Left forelimb (tissue), 1 donor: ENCODE data around the gene MSI2.

Source experiments
- DNase-seq: peaks from one replicate; pipeline ENCODE4 v3.0.0-alpha.2; 2018; ENCODE audit warnings: low spot score

Gene MSI2

GRCh38 chr17:57541049-57541448 is 284.7 kb downstream of the MSI2 start:
- no peak for DNase-seq

- DNase-seq: no peak
These were observed 285.4 kb downstream of the MSI2 start for GRCh38 chr17:57541472-57542394.

GRCh38 chr17:57542510-57542909 is 286.2 kb downstream of the MSI2 start:
- DNase-seq: no peak

GRCh38 chr17:57543230-57543629 is 286.9 kb downstream of the MSI2 start:
- no peak for DNase-seq

GRCh38 chr17:57544401-57544800 is 288.1 kb downstream of the MSI2 start:
- no peak for DNase-seq

GRCh38 chr17:57544834-57545463 is 288.6 kb downstream of the MSI2 start:
- no peak for DNase-seq

- no peak for DNase-seq
These were observed 289.5 kb downstream of the MSI2 start for GRCh38 chr17:57545731-57546342.

- no peak for DNase-seq
These were observed 292.4 kb downstream of the MSI2 start for GRCh38 chr17:57548421-57549410.

GRCh38 chr17:57549468-57549867 is 293.1 kb downstream of the MSI2 start:
- DNase-seq: no peak

GRCh38 chr17:57550016-57550415 is 293.7 kb downstream of the MSI2 start:
- DNase-seq: no peak

- no peak for DNase-seq
These were observed 294.5 kb downstream of the MSI2 start for GRCh38 chr17:57550668-57551315.

- DNase-seq: no peak
These were observed 295.2 kb downstream of the MSI2 start for GRCh38 chr17:57551321-57552079.

GRCh38 chr17:57552114-57552624 is 295.8 kb downstream of the MSI2 start:
- no peak for DNase-seq

- no peak for DNase-seq
These were observed 297.2 kb downstream of the MSI2 start for GRCh38 chr17:57553526-57553925.

- no peak for DNase-seq
These were observed 297.9 kb downstream of the MSI2 start for GRCh38 chr17:57553991-57554825.

GRCh38 chr17:57554826-57555635 is 298.7 kb downstream of the MSI2 start:
- no peak for DNase-seq

GRCh38 chr17:57555636-57556175 is 299.4 kb downstream of the MSI2 start:
- no peak for DNase-seq

- no peak for DNase-seq
These were observed 300.0 kb downstream of the MSI2 start for GRCh38 chr17:57556320-57556719.
